Measurements from ENCODE around the gene ZNF469.

The ZNF469 gene

DNA sequence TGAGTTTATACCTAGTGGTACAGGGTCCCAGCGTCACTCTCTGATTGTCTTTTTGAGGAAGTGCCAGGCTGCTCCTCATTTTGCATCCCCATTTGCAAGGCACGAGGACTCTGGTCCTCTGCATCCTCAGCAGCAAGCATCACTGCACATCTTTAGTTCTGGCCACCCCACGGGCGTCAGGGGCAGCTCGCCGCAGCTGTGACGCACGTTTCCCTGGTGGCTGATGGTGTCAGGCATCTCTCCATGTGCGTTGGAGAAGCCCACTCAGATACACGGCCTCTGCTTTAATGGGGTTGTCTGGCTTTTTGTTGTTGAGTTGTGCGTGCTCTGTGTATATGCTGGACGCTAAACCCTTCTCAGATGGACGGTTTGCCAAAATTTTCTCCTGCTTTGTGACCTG is 45.2 kb upstream of the ZNF469 start:
- H3K4me3 ChIP-seq (ENCODE audit: low read depth, low read length), result no peak overlapping the region
- POLR2A ChIA-PET, result no interaction called here
- TF ChIP-seq, protein P1, sequence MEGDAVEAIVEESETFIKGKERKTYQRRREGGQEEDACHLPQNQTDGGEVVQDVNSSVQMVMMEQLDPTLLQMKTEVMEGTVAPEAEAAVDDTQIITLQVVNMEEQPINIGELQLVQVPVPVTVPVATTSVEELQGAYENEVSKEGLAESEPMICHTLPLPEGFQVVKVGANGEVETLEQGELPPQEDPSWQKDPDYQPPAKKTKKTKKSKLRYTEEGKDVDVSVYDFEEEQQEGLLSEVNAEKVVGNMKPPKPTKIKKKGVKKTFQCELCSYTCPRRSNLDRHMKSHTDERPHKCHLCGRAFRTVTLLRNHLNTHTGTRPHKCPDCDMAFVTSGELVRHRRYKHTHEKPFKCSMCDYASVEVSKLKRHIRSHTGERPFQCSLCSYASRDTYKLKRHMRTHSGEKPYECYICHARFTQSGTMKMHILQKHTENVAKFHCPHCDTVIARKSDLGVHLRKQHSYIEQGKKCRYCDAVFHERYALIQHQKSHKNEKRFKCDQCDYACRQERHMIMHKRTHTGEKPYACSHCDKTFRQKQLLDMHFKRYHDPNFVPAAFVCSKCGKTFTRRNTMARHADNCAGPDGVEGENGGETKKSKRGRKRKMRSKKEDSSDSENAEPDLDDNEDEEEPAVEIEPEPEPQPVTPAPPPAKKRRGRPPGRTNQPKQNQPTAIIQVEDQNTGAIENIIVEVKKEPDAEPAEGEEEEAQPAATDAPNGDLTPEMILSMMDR (IDR thresholded peaks at IDR 0.05; ENCODE audit: insufficient read depth, low read length, missing control alignments), result no peak
- CTCF ChIA-PET, result no interaction called here
- DNase-seq (ENCODE audit: low read depth, low spot score), result no peak

DNA sequence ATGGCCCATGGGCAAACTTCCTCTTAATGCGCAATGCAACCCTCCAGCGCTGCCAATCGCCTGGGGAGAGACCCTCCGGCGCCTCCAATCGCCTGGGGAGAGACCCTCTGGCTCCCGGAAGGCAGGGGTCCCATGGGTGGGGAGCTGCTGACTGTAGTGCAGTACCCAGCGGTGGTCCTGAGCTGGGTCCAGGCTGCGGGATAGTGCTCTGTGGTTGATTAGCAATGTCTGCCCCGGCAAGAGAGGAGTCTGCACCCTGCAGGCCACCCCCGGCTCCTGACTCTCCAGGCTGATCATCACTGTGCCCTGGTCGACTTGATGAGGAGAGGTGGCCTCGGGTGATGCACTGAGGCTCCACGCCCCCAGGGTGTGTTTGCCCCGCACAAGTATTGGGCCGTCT is 44.6 kb upstream of the ZNF469 start:
- no peak overlapping the region for H3K4me3 ChIP-seq (ENCODE audit: low read depth, low read length)
- ChIA-PET CTCF (no interaction called here), POLR2A (no interaction called here)
- DNase-seq (ENCODE audit: low read depth, low spot score), result no peak
- TF ChIP-seq, protein P1 (IDR thresholded peaks at IDR 0.05; ENCODE audit: insufficient read depth, low read length, missing control alignments), result no peak

DNA sequence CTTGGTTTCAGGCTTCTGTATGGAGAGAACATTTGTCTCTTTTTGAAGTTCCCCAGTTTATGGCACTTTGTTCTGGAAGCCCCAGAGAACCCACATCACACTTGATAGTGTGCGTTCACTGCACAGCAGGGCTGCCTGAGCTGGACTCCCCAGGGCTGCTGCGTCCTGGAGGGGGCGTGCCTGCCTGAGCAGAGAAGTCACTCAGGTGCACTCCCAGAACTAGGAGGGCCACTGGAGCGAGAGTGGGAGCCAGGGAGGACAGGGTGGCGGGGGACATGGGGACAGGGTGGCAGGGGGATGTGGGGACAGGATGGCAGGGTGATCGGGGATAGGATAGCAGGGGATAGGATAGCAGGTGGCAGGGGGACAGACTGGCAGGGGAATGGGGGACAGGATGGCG is 43.9 kb upstream of the ZNF469 start:
- no peak overlapping the region for H3K4me3 ChIP-seq (ENCODE audit: low read depth, low read length)
- TF ChIP-seq, protein P1 (IDR thresholded peaks at IDR 0.05; ENCODE audit: insufficient read depth, low read length, missing control alignments), result no peak
- CTCF ChIA-PET, result no interaction called here
- POLR2A ChIA-PET, result no interaction called here
- DNase-seq (ENCODE audit: low read depth, low spot score), result no peak

DNA sequence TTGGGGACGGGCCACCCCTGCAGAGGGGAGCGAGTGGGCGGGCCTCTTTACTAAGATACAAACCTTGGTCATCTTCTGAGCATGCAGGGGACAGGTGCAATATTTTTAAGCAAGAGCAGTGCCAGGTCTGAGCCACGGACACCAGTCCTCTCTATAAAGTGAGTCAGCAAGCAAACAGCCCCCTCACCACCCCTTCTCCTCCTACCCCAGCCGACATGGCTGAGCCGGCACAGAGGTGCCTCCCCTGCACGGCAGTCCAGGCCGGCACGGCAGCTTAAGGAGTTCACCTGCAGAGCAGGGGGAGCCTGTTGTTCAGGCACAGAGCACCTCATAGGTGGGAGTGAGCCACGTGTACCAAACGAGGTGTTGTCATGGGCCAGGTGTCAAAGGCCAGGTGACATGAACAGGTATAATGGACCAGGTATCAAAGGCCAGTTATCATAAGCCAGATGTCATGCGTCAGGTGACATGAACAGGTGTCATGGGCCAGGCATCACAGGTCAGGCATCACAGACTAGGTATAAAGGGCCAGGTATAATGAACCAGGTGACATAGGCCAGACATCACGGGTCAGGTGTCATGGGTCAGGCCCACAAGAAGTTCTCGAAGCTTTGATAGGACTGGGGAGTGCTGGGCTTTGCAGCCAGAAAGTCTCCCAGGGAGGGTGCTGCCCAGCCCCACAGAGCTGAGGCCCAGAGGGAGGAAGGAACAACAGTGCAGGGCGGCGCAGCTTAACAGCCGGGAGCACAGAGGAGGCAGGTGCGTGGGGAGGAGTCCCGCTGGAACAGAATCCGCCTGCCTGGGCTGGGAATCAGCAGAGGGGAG is 42.6 kb upstream of the ZNF469 start:
- TF ChIP-seq, protein P1 (IDR thresholded peaks at IDR 0.05; ENCODE audit: insufficient read depth, low read length, missing control alignments), result no peak
- POLR2A ChIA-PET, result no interaction called here
- DNase-seq (ENCODE audit: low read depth, low spot score), result no peak

DNA sequence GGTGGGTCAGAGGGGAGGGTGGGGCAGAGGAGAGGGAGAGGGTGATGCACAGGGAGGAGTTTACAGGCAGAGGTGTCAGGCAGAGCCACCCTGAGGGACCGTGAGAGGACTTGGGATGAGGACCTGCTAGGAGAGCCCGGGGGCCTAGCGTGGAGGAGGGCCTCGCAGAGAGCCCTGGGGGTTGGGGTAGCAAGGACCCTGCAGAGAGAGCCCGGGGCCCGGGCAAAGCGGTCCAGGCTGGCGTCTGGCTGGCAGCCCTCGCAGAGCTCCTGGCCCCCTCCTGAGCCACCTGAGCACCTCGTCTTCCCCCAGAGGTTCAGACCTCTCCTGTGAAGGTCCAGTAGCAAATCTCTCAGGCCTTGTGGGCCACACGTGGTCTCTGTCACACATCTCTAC is 42.0 kb upstream of the ZNF469 start:
- H3K4me3 ChIP-seq (ENCODE audit: low read depth, low read length), result no peak overlapping the region
- DNase-seq (ENCODE audit: low read depth, low spot score), result no peak
- POLR2A ChIA-PET, result no interaction called here
- CTCF ChIA-PET, result no interaction called here
- TF ChIP-seq, protein P1 (IDR thresholded peaks at IDR 0.05; ENCODE audit: insufficient read depth, low read length, missing control alignments), result no peak

More for the DNA sequence above, 42.6 kb upstream of the ZNF469 start:
- CTCF ChIA-PET, result no interaction called here
- no peak overlapping the region for H3K4me3 ChIP-seq (ENCODE audit: low read depth, low read length)

DNA sequence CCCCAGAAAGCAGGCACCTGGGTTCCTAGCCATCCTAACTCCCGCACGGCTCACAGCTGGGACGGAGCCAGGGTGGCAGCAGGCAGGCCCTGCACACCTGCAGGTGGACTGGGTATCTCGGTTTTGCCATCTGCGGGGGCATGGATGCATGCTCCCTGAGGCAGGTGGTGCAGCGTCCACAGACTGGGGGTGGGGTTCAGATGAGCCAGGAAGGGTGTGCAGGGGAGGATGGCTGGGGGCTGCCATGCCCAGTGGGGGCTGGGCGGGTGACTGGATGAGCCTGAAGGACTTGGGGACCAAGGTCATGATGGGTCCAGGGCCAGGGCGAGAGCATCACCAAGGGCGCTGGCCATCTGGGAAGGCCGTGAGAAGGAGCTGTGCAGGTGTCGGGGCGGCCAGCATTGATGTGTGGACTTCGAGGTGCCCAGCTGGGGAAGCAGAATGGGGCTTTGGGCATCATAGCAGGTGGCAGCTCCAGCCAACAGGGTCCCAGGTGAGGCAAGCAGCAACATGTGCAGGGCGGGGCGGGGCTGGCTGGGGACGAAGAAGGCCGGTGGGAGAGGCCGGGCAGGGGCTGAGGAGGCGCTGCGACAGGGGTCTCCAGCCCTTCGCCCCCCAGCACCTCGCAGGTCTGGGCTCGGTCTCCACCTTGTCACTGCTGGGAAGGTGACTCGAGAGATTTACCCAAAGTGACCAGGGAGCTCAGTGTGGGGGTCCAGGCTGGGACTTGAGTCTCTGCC is 41.0 kb upstream of the ZNF469 start:
- ChIA-PET POLR2A (interaction anchor here (0.6 kb wide), 1 partner anchor 757 kb away, joined by 3 read pairs; no protein-coding TSS in a partner anchor), CTCF (interaction anchor here (1.4 kb wide), 1 partner anchor 22 kb away, joined by 4 read pairs; no protein-coding TSS in a partner anchor)
- DNase-seq (ENCODE audit: low read depth, low spot score), result no peak
- H3K4me3 ChIP-seq (ENCODE audit: low read depth, low read length), result no peak overlapping the region
- TF ChIP-seq, protein P1 (IDR thresholded peaks at IDR 0.05; ENCODE audit: insufficient read depth, low read length, missing control alignments), result no peak
